HepG2 (cell line): ENCODE results near the gene CD248. TPM values are rescaled to one million over a fixed set of nuclear protein-coding genes. Genes with fewer than 3 reads are reported as not detected.
A peak's percentile ranks its signal among the peaks of the same experiment; 100 is the strongest.

Experiments used
- GTF3A ChIP-seq: sonication (generic); formaldehyde crosslinking; conservative IDR thresholded peaks from 2 replicates; pipeline ENCODE4 v1.4.0; 2020; ENCODE audit warnings: mild to moderate bottlenecking, missing genetic modification reagents
- MAFK ChIP-seq, 2 experiments: IDR thresholded peaks in 1 of 2; conservative IDR thresholded peaks in 1 of 2; 2 replicates each; pipeline ENCODE4 v1.6.1; 2011; ENCODE audit warnings: improper control_type of control experiment in 2 of 2, low read length in 2 of 2
- NKX3-1 ChIP-seq: sonication (generic); formaldehyde crosslinking; IDR thresholded peaks from 2 replicates; pipeline ENCODE4 v1.5.0; 2020; ENCODE audit warnings: missing genetic modification reagents
- RNF2 ChIP-seq: fragments of 450-650 bp; conservative IDR thresholded peaks from 2 replicates; pipeline ENCODE4 v1.6.1; 2016; ENCODE audit warnings: low read depth
- SALL2 ChIP-seq: sonication (generic); formaldehyde crosslinking; IDR thresholded peaks from 2 replicates; pipeline ENCODE4 v1.8.1; 2023; ENCODE audit warnings: mild to moderate bottlenecking, missing genetic modification reagents, inconsistent platforms
- ZNF205 ChIP-seq: IDR thresholded peaks from 2 replicates; pipeline ENCODE4 v1.6.1; 2018; ENCODE audit warnings: missing biosample characterization, missing genetic modification reagents
- ZNF292 ChIP-seq: sonication (generic); formaldehyde crosslinking; IDR thresholded peaks from 2 replicates; pipeline ENCODE4 v1.8.1; 2022; ENCODE audit warnings: mild to moderate bottlenecking, low read depth, missing genetic modification reagents, borderline replicate concordance
- ZNF572 ChIP-seq: sonication (generic); formaldehyde crosslinking; IDR thresholded peaks from 2 replicates; pipeline ENCODE4 v1.5.1; 2020; ENCODE audit warnings: mild to moderate bottlenecking, missing genetic modification reagents
- ZNF772 ChIP-seq: sonication (generic); formaldehyde crosslinking; IDR thresholded peaks from 2 replicates; pipeline ENCODE4 v1.5.0; 2020; ENCODE audit warnings: mild to moderate bottlenecking, missing genetic modification reagents
- polyA plus RNA-seq, 8 experiments: library from polyadenylated mRNA; depleted of rRNA in 3 of 8; stranded (reverse) in 7 of 8; unstranded in 1 of 8; fragments of >200 nt; fragmentation: Illumina TruSeq in 4 of 8; extraction: Trizol in 4 of 8; gene quantifications; 2 replicates each; pipeline versions ENCODE4 v1.2.1 to v1.2.3, GENCODE V29; 2011 to 2016; ENCODE audit warnings: low read depth in 4 of 8, missing spikeins in 1 of 8, mixed read lengths in 1 of 8; ENCODE audit not compliant: insufficient read depth in 1 of 8
- total RNA-seq, 5 experiments: library from RNA; depleted of rRNA; stranded (reverse); fragments of >200 nt; fragmentation: Illumina TruSeq; extraction: Trizol; gene quantifications; 2 replicates each; pipeline ENCODE4 v1.2.3, GENCODE V29; 2016; ENCODE audit warnings: low read depth in 1 of 5
- TF ChIP-seq, protein P1 (sequence below): sonication (generic); formaldehyde crosslinking; IDR thresholded peaks from 2 replicates; pipeline ENCODE4 v1.8.1; 2023; ENCODE audit warnings: missing genetic modification reagents, inconsistent platforms, borderline replicate concordance
- TF ChIP-seq, protein P2 (sequence below): sonication (generic); formaldehyde crosslinking; IDR thresholded peaks from 2 replicates; pipeline ENCODE4 v1.4.0; 2020; ENCODE audit warnings: missing genetic modification reagents
- TF ChIP-seq, protein P3 (sequence below): sonication (generic); formaldehyde crosslinking; IDR thresholded peaks from 2 replicates; pipeline ENCODE4 v1.4.0; 2020; ENCODE audit warnings: mild to moderate bottlenecking, missing genetic modification reagents
- TF ChIP-seq, protein P4 (sequence below): sonication (generic); formaldehyde crosslinking; IDR thresholded peaks from 2 replicates; pipeline ENCODE4 v1.5.0; 2020; ENCODE audit warnings: missing genetic modification reagents
- TF ChIP-seq, protein P5 (sequence below): sonication (generic); formaldehyde crosslinking; IDR thresholded peaks from 2 replicates; pipeline ENCODE4 v1.5.1; 2020; ENCODE audit warnings: mild to moderate bottlenecking, missing genetic modification reagents, moderate library complexity
- TF ChIP-seq, protein P6 (sequence below): sonication (generic); formaldehyde crosslinking; IDR thresholded peaks from 2 replicates; pipeline ENCODE4 v1.8.1; 2022; ENCODE audit warnings: mild to moderate bottlenecking, missing genetic modification reagents

CD248 gene
- total and polyA plus RNA-seq, 2 of the 13 experiments (the other 11 are each of a cell fraction or from before 2014, with no cell fraction given) = 0.25 to 0.35 TPM

DNA sequence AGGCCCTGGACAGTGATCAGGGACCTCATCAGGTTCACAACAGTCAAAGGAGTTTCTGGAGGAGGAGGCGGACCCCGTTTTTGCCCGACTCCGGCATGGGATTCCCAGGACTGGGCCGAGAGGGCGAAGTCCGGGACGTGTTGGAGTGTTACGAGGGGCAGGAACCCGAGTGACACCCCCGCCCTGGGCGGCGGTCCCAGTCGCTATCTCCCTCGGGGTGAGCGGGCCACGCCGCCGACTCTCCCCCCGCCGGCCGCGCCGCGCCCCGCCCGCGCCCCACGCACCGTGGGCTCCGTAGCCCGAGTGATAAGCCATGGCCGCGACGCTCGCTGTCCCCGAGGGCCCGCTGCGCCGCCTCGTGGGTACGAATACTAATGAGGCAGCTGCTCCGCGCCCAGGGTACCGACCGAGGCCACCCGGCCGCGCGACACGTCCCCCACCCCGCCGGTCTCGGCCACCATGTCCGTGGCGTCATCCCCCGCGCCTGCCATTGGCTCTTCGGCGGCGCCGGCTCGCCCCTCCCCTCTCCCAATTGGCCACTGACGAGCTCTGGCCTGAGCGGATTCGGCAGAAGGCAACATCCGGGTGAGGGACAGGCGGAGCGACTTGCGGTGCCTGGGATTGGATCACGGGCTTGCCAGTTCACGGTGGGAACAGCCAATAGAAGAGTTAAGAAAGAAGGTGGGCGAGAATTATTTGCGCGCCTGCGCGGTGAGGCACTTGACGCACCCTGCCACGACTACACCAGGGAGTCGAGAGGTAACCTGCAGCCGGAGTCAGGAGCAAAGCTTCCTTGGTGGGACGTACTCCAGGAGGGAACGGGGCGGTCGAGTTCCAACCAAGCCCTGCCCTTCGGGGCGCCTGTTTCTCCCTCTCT is 27.9 kb downstream of the CD248 start, which contains the start of gene YIF1A (continued):
- TF ChIP-seq ZNF205 (CRISPR knock-in tag) = no peak
- TF ChIP-seq ZNF292 (CRISPR knock-in tag) = no peak; the same call in 1 of the 2 replicates
- TF ChIP-seq, protein P1, sequence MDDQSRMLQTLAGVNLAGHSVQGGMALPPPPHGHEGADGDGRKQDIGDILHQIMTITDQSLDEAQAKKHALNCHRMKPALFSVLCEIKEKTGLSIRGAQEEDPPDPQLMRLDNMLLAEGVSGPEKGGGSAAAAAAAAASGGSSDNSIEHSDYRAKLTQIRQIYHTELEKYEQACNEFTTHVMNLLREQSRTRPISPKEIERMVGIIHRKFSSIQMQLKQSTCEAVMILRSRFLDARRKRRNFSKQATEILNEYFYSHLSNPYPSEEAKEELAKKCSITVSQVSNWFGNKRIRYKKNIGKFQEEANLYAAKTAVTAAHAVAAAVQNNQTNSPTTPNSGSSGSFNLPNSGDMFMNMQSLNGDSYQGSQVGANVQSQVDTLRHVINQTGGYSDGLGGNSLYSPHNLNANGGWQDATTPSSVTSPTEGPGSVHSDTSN (CRISPR knock-in tag) = no peak
- 0 out of 2 replicates have a peak, but pooled peaks have one; percentile 16 for TF ChIP-seq ZNF772 (CRISPR knock-in tag)
- TF ChIP-seq ZNF572 (CRISPR knock-in tag) = no peak
- TF ChIP-seq, protein P2, sequence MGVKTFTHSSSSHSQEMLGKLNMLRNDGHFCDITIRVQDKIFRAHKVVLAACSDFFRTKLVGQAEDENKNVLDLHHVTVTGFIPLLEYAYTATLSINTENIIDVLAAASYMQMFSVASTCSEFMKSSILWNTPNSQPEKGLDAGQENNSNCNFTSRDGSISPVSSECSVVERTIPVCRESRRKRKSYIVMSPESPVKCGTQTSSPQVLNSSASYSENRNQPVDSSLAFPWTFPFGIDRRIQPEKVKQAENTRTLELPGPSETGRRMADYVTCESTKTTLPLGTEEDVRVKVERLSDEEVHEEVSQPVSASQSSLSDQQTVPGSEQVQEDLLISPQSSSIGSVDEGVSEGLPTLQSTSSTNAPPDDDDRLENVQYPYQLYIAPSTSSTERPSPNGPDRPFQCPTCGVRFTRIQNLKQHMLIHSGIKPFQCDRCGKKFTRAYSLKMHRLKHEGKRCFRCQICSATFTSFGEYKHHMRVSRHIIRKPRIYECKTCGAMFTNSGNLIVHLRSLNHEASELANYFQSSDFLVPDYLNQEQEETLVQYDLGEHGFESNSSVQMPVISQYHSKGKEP (CRISPR knock-in tag) = no peak
- TF ChIP-seq NKX3-1 (CRISPR knock-in tag) = peak; percentile 13; the same call in 1 of the 2 replicates
- TF ChIP-seq, protein P3, sequence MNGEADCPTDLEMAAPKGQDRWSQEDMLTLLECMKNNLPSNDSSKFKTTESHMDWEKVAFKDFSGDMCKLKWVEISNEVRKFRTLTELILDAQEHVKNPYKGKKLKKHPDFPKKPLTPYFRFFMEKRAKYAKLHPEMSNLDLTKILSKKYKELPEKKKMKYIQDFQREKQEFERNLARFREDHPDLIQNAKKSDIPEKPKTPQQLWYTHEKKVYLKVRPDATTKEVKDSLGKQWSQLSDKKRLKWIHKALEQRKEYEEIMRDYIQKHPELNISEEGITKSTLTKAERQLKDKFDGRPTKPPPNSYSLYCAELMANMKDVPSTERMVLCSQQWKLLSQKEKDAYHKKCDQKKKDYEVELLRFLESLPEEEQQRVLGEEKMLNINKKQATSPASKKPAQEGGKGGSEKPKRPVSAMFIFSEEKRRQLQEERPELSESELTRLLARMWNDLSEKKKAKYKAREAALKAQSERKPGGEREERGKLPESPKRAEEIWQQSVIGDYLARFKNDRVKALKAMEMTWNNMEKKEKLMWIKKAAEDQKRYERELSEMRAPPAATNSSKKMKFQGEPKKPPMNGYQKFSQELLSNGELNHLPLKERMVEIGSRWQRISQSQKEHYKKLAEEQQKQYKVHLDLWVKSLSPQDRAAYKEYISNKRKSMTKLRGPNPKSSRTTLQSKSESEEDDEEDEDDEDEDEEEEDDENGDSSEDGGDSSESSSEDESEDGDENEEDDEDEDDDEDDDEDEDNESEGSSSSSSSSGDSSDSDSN (CRISPR knock-in tag) = peak; percentile 29; the same call in 1 of the 2 replicates
- TF ChIP-seq SALL2 = peak; percentile 68; the same call in 1 of the 2 replicates
- TF ChIP-seq GTF3A (CRISPR knock-in tag) = no peak
- TF ChIP-seq, protein P4, sequence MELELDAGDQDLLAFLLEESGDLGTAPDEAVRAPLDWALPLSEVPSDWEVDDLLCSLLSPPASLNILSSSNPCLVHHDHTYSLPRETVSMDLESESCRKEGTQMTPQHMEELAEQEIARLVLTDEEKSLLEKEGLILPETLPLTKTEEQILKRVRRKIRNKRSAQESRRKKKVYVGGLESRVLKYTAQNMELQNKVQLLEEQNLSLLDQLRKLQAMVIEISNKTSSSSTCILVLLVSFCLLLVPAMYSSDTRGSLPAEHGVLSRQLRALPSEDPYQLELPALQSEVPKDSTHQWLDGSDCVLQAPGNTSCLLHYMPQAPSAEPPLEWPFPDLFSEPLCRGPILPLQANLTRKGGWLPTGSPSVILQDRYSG (CRISPR knock-in tag) = no peak
- TF ChIP-seq, protein P5, sequence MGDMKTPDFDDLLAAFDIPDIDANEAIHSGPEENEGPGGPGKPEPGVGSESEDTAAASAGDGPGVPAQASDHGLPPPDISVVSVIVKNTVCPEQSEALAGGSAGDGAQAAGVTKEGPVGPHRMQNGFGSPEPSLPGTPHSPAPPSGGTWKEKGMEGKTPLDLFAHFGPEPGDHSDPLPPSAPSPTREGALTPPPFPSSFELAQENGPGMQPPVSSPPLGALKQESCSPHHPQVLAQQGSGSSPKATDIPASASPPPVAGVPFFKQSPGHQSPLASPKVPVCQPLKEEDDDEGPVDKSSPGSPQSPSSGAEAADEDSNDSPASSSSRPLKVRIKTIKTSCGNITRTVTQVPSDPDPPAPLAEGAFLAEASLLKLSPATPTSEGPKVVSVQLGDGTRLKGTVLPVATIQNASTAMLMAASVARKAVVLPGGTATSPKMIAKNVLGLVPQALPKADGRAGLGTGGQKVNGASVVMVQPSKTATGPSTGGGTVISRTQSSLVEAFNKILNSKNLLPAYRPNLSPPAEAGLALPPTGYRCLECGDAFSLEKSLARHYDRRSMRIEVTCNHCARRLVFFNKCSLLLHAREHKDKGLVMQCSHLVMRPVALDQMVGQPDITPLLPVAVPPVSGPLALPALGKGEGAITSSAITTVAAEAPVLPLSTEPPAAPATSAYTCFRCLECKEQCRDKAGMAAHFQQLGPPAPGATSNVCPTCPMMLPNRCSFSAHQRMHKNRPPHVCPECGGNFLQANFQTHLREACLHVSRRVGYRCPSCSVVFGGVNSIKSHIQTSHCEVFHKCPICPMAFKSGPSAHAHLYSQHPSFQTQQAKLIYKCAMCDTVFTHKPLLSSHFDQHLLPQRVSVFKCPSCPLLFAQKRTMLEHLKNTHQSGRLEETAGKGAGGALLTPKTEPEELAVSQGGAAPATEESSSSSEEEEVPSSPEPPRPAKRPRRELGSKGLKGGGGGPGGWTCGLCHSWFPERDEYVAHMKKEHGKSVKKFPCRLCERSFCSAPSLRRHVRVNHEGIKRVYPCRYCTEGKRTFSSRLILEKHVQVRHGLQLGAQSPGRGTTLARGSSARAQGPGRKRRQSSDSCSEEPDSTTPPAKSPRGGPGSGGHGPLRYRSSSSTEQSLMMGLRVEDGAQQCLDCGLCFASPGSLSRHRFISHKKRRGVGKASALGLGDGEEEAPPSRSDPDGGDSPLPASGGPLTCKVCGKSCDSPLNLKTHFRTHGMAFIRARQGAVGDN (CRISPR knock-in tag) = peak; percentile 62; the same call in 1 of the 2 replicates
- TF ChIP-seq, protein P6, sequence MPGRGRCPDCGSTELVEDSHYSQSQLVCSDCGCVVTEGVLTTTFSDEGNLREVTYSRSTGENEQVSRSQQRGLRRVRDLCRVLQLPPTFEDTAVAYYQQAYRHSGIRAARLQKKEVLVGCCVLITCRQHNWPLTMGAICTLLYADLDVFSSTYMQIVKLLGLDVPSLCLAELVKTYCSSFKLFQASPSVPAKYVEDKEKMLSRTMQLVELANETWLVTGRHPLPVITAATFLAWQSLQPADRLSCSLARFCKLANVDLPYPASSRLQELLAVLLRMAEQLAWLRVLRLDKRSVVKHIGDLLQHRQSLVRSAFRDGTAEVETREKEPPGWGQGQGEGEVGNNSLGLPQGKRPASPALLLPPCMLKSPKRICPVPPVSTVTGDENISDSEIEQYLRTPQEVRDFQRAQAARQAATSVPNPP (CRISPR knock-in tag) = 0 out of 2 replicates have a peak, but pooled peaks have one; percentile 43
- TF ChIP-seq RNF2 = no peak
- TF ChIP-seq MAFK (conservative IDR thresholded peaks at IDR 0.05 in 1 of 2, IDR thresholded peaks at IDR 0.05 in 1 of 2; ENCODE audit: low read length in 2 of 2) = no peak
